GM19463 (cell line): ENCODE measurements around the gene PTGR3.

Source experiments
- ATAC-seq: cut with Tn5 transposase; IDR thresholded peaks from one replicate; pipeline ENCODE4 v1.9.1; 2021; ENCODE audit warnings: mild to moderate bottlenecking, moderate library complexity; ENCODE audit not compliant: unreplicated experiment

PTGR3 gene, protein sequence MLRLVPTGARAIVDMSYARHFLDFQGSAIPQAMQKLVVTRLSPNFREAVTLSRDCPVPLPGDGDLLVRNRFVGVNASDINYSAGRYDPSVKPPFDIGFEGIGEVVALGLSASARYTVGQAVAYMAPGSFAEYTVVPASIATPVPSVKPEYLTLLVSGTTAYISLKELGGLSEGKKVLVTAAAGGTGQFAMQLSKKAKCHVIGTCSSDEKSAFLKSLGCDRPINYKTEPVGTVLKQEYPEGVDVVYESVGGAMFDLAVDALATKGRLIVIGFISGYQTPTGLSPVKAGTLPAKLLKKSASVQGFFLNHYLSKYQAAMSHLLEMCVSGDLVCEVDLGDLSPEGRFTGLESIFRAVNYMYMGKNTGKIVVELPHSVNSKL

GRCh38 chr18:75209129-75209950, at the start of gene PTGR3:
PTGR3 (minus strand) TSS chr18:75209139; CDS start chr18:75209058, 81 bp downstream.
- ATAC-seq, result peak; percentile 43

- ATAC-seq, result no peak
These were observed 48.7 kb upstream of the PTGR3 start for GRCh38 chr18:75257605-75258004.

- no peak for ATAC-seq
These were observed 47.4 kb upstream of the PTGR3 start for GRCh38 chr18:75256376-75256775.

- no peak for ATAC-seq
These were observed 46.2 kb upstream of the PTGR3 start for GRCh38 chr18:75255094-75255493.

DNA sequence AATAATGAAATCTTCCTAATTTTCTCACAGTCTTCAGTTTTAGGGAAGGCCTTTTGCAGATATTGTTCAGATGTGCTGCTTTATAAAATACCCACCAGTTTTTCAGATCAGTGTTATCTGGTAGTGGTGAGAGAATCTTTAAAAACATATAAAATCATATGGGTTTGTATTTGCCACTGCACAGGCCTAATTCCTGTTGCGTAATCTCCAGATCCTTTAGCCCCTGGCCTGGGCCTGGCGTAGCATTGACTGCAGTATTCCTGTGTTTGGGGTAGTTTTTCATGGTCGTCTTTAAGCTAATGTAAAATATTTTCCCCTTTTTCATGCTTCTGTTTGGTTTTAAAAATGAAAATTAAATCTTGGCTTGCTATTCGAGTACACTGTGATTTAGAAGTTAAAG, 44.8 kb upstream of the PTGR3 start:
- ATAC-seq, result no peak

- no peak for ATAC-seq
These were observed 44.1 kb upstream of the PTGR3 start for GRCh38 chr18:75253043-75253442.

- no peak for ATAC-seq
These were observed 43.2 kb upstream of the PTGR3 start for GRCh38 chr18:75252136-75252535.

DNA sequence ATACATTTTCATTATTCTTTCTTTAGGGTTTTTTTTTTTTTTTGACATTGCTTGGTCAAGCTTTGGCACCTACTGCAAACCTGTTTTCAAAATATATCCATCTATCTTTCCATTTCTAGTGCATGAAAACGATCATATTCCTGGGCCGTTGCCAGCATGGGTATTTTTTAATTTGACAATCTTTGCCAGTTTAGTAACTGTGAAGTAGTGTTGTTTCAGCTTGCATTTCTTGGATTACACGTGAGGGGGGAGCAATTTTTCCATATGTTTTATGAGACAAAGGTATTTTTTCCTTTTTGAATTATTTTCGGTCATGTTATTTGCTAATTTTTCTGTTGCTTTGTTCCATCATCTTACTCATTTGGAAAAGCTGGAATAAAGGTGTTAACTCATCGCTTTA, 42.5 kb upstream of the PTGR3 start:
- ATAC-seq, result no peak

GRCh38 chr18:75250471-75250821, 41.5 kb upstream of the PTGR3 start:
- no peak for ATAC-seq

DNA sequence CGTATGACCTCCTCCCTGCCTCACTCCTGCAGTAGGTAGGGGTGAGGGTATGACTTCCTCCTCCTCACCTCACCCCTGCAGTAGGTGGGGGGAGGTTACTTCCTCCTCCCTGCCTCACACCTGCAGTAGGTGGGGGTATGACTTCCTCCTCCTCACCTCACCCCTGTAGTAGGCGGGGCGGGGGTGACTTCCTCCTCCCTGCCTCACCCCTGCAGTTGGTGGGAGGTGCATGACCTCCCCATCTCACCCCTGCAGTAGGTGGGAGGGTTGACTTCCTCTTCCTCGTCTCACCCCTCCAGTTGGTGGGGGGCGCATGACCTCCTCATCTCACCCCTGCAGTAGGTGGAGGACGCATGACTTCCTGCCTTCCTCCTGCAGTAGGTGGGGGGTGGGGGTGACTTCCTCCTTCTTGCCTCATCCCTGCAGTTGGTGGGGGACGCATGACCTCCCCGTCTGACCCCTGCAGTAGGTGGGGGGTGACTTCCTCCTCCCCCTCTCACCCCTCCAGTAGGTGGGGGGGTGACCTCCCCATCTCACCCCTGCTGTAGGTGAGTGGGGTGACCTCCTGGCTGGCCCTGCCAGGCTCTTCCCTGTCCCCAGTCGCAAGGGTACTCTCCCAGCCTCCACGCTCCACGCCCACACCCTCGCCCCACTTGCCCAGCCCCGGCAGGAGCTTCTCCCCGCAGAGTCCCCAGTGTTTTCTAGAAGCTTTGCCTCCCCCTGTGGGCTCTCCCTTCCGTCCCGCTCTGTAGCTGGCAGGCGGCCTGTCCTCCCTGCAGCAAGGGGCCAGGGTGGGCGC, 40.9 kb upstream of the PTGR3 start:
- ATAC-seq, result no peak

- ATAC-seq, result no peak
These were observed 40.2 kb upstream of the PTGR3 start for GRCh38 chr18:75249175-75249518.

GRCh38 chr18:75248426-75249174, 39.7 kb upstream of the PTGR3 start:
- no peak for ATAC-seq

- ATAC-seq, result peak; percentile 60
These were observed 38.9 kb upstream of the PTGR3 start for GRCh38 chr18:75247611-75248421.

DNA sequence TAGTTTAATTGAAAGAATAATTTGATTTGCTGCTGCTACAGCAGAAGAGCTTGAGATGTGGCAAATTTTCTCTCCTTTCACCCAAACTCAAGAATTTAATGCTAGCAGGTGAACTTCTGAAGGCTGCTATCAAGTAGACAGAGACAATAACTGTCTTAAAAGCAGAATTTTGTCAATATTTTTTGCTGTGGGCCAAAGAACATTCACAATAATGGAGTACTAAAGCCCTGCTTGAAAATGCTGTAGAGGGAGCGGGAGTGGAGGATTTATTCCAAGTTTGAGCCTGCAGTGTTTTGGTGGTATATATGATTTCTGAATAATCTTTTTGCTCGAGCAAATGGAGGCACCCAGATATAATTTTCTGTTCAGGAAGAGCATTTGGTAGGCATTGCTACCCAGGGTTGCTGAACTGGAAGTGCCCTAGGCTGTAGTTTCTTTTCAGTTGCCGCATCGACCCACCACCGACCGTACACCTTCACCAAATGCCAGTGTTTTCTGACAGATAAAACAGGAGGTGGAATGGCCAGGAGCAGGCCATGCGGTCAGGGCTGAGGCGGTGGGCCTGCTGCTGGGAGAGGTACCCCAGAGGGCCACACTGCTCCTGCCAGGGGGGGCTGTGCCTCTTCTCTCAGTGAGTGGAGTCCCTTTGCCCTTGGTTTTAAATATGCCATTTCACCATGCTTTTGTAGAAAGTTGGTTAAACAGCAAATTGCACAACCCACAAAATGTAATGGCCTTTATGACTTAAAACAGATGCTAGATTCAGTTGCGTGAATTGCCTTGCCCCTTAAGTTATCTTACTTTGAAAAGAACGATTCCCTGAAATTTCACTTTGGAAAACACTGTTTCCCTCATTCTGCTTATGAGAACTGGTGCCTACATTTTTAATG, 38.0 kb upstream of the PTGR3 start:
- ATAC-seq, result no peak

- ATAC-seq, result no peak
These were observed 35.7 kb upstream of the PTGR3 start for GRCh38 chr18:75244351-75245313.

- ATAC-seq, result no peak
These were observed 32.8 kb upstream of the PTGR3 start for GRCh38 chr18:75241705-75242104.

- ATAC-seq, result no peak
These were observed 31.5 kb upstream of the PTGR3 start for GRCh38 chr18:75240433-75240832.

GRCh38 chr18:75238786-75239185, 29.8 kb upstream of the PTGR3 start:
- ATAC-seq, result no peak
